Tibial artery (tissue), 4 donors: ENCODE measurements around the gene RAPGEF6.
"Not testable (repeated sequence)": the region's sequence is repeated elsewhere in the genome, so short reads cannot be mapped to it uniquely, and the experiment has no call there.

Experiments
- DNase-seq, 2 donors: peaks; one replicate each; pipeline ENCODE4 v3.0.0-alpha.2; 2019
- H3K27ac ChIP-seq, 2 donors: fragments of 200-600 bp; sonication (generic) in 1 of 2; 1 replicate in 1 of 2; 2 replicates in 1 of 2; pipeline ENCODE4 v1.5.1; 2018 to 2019; ENCODE audit warnings: mild to moderate bottlenecking in 1 of 2
- H3K27me3 ChIP-seq, 2 donors: fragments of 200-600 bp; sonication (generic) in 1 of 2; one replicate each; pipeline versions ENCODE4 v1.5.1 to v1.6.0; 2016 to 2019
- H3K36me3 ChIP-seq, 3 donors: fragments of 200-600 bp; sonication (generic) in 2 of 3; one replicate each; pipeline ENCODE4 v1.5.1; 2016 to 2019; ENCODE audit warnings: mild to moderate bottlenecking in 2 of 3
- H3K4me1 ChIP-seq, 4 donors: fragments of 200-600 bp; sonication (generic) in 2 of 4; 1 replicate in 3 of 4; 2 replicates in 1 of 4; pipeline ENCODE4 v1.5.1; 2016 to 2019
- H3K4me3 ChIP-seq, 2 donors: fragments of 200-600 bp; sonication (generic) in 1 of 2; 1 replicate in 1 of 2; 2 replicates in 1 of 2; pipeline ENCODE4 v1.5.1; 2018 to 2019; ENCODE audit warnings: mild to moderate bottlenecking in 2 of 2
- H3K9me3 ChIP-seq, 3 donors: fragments of 200-600 bp; sonication (generic) in 1 of 3; one replicate each; pipeline ENCODE4 v1.5.1; 2016 to 2019
- intact Hi-C: fragments of 100-400 bp; cut with DNase I; formaldehyde crosslinking; loops from one replicate; pipeline ENCODE4 v1.15.0; 2023; ENCODE audit warnings: low total_unique reads
- TF ChIP-seq, protein P1 (sequence below), 2 experiments: fragments of 200-600 bp in 1 of 2; fragments of 450-650 bp in 1 of 2; IDR thresholded peaks; one replicate each; pipeline ENCODE4 v1.5.1; 2017 to 2019; ENCODE audit warnings: antibody characterized with exemption in 2 of 2, mild to moderate bottlenecking in 1 of 2, moderate library complexity in 1 of 2

Gene RAPGEF6

DNA sequence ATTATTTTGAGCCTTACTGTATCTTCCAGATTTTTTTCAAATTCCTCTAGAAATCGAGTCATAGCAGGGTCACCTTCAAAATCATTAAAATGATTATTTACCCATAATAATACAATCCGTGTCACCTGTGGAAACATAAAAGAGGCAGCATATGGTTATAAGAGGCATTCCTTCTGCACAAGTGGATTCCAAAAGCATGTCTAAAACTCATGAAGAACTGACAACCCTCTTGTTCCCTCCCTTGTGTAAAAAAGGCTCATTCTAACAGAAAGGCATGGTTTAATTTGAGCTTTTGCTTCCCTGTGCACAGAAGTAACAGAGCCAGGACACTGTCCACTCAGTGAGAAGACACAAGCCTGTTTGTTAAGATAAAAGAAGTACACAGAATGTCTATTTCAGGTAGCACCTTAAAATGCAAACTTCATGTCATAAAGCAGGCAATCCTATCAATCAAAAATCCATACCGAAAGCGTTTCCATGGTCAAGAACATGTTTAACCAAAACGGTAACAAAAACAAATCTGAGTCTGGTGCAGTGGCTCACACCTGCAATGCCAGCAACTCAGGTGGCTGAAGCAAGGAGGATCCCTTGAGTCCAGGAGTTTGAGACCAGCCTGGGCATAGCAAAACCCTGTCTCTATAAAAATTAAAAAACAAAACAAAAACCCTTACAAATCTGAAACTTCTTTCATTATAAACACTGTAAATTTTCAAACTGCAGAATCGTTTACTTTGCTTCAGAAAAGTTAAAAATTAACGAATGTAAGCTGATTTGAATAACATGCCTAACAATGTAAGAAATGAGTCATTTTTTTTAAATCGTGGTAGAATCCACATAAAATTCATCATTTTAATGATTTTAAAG is 139.3 kb downstream of the RAPGEF6 start:
- intact Hi-C loops = no loop called here
- no peak for DNase-seq
- H3K36me3 ChIP-seq = peaks cover 13 to 41% (median 19%) of the 10 kb centered on the region in 3 donors

DNA sequence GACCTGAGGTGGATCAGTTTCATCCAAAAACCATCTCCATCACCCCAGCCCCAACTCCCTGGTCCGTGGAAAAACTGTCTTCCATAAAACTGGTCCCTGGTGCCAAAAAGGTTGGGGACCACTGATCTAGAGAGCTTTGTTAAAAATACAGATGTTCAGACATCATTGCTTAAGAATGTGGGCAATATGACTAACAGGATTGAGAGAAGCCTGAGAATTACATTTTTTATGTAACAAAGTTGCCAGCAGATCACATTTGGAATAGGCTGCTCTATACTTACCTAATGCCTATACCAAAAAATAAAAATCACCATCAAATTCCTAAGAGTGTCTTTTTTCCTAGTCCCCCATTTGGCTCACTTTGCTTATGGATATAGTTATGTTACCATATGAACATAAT is 143.3 kb downstream of the RAPGEF6 start:
- Histone ChIP-seq H3K9me3 (no peaks in the 10 kb centered on the region), H3K4me1 (peaks cover 0 to 13% (median 0%) of the 10 kb centered on the region in 4 donors), H3K27ac (no peak overlapping the region), H3K4me3 (no peak overlapping the region), H3K27me3 (no peaks in the 10 kb centered on the region), H3K36me3 (peaks cover 12 to 45% (median 14%) of the 10 kb centered on the region in 3 donors)
- intact Hi-C loops = no loop called here
- TF ChIP-seq, protein P1, sequence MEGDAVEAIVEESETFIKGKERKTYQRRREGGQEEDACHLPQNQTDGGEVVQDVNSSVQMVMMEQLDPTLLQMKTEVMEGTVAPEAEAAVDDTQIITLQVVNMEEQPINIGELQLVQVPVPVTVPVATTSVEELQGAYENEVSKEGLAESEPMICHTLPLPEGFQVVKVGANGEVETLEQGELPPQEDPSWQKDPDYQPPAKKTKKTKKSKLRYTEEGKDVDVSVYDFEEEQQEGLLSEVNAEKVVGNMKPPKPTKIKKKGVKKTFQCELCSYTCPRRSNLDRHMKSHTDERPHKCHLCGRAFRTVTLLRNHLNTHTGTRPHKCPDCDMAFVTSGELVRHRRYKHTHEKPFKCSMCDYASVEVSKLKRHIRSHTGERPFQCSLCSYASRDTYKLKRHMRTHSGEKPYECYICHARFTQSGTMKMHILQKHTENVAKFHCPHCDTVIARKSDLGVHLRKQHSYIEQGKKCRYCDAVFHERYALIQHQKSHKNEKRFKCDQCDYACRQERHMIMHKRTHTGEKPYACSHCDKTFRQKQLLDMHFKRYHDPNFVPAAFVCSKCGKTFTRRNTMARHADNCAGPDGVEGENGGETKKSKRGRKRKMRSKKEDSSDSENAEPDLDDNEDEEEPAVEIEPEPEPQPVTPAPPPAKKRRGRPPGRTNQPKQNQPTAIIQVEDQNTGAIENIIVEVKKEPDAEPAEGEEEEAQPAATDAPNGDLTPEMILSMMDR (IDR thresholded peaks at IDR 0.05) = no peak
- no peak for DNase-seq

More for the DNA sequence above, 139.3 kb downstream of the RAPGEF6 start:
- Histone ChIP-seq H3K4me1 (peaks cover 0 to 13% (median 0%) of the 10 kb centered on the region in 4 donors), H3K4me3 (no peak overlapping the region), H3K9me3 (no peaks in the 10 kb centered on the region), H3K27me3 (no peaks in the 10 kb centered on the region), H3K27ac (no peak overlapping the region)
- TF ChIP-seq, protein P1 (IDR thresholded peaks at IDR 0.05) = no peak

DNA sequence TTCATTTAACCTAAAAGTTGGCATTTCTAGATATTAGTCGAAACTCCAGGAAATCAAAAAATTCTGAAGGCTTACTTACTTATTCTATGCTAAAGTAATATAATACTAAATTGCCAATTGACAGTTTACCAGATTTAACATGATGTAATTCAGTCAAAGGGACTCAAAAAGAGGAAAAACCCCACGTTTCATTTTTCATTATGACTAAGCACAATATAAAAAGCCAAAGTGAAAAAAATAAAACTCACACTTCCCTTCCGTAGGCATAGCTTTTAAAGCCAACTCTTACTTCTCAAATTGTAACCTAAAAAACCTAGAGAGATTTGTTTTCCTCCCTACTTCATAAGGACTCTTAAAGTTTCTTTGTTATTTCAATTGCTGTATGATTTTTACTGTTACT is 146.6 kb downstream of the RAPGEF6 start:
- no peaks in the 10 kb centered on the region for H3K27me3 ChIP-seq
- intact Hi-C loops = no loop called here
- no peak for DNase-seq
- no peak overlapping the region for H3K27ac ChIP-seq
- TF ChIP-seq, protein P1 (IDR thresholded peaks at IDR 0.05) = no peak
- H3K4me3 ChIP-seq = no peak overlapping the region
- peaks cover 5 to 25% (median 10%) of the 10 kb centered on the region in 3 donors for H3K36me3 ChIP-seq
- no peaks in the 10 kb centered on the region for H3K9me3 ChIP-seq
- peaks cover 0 to 18% (median 0%) of the 10 kb centered on the region in 4 donors for H3K4me1 ChIP-seq

DNA sequence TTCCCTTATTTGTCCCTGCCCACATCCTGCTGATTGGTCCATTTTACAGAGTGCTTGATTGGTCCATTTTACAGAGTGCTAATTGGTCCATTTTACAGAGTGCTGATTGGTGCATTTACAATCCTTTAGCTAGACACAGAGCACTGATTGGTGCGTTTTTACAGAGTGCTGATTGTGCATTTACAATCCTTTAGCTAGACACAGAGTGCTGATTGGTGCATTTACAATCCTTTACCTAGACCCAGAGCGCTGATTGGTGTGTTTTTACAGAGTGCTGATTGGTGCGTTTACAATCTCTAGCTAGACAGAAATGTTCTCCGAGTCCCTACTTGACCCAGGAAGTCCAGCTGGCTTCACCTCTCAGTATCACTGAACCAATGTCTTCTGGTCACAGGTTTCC is 147.7 kb downstream of the RAPGEF6 start:
- H3K4me3 ChIP-seq, H3K27ac ChIP-seq, intact Hi-C loops, DNase-seq, H3K27me3 ChIP-seq, H3K9me3 ChIP-seq: not testable (repeated sequence)
- H3K36me3 ChIP-seq = peaks cover 5 to 25% (median 10%) of the 10 kb centered on the region in 3 donors
- peaks cover 0 to 15% (median 0%) of the 10 kb centered on the region in 4 donors for H3K4me1 ChIP-seq

DNA sequence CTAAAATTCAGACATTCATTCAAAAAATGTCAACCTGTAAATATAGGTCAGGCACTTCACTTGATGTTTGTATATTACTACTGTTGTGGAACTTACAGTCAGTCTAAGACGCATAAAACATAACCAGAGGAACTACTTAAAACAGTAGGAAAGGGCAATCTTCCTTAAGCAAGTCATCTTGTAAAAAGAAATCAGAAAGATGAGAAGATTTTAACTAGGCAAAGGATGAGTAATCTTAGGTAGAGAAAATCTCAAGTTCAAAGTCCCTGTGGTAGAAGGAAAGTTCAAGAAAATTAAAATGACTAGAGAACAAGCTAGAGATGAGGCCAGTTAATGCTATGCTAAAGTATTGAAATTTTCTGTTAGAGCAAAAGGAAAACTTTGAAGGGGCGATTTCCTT is 152.4 kb downstream of the RAPGEF6 start:
- intact Hi-C loops = no loop called here
- TF ChIP-seq, protein P1 (IDR thresholded peaks at IDR 0.05) = no peak
- Histone ChIP-seq H3K36me3 (peaks cover 4 to 24% (median 9%) of the 10 kb centered on the region in 3 donors), H3K4me1 (peaks cover 0 to 5% (median 0%) of the 10 kb centered on the region in 4 donors), H3K27me3 (no peaks in the 10 kb centered on the region), H3K4me3 (no peak overlapping the region), H3K9me3 (no peaks in the 10 kb centered on the region), H3K27ac (no peak overlapping the region)
- DNase-seq = no peak

DNA sequence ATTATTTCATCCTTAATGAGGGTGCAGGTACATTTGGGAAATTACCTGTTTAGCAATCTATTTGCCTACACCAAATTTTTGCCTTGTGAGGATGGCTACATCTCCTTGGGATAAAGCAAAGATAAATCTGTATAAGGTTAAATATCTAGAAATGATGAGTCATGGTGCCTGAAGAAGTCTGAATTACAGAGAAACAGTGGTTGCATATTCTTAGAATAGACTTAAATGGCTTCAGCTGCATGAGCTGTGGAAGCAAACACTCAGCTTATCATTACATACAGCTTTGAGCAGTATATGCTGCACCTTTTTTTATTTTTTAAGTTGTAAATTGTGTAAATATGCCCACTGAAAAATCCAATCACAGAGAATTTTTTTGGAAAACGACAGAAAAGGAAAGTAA is 153.5 kb downstream of the RAPGEF6 start:
- TF ChIP-seq, protein P1 (IDR thresholded peaks at IDR 0.05) = no peak
- H3K9me3 ChIP-seq = no peaks in the 10 kb centered on the region
- no peak overlapping the region for H3K4me3 ChIP-seq
- no peak overlapping the region for H3K27ac ChIP-seq
- H3K36me3 ChIP-seq = peaks cover 0 to 13% (median 0%) of the 10 kb centered on the region in 3 donors
- no peaks in the 10 kb centered on the region for H3K27me3 ChIP-seq
- H3K4me1 ChIP-seq = peaks cover 0 to 6% (median 0%) of the 10 kb centered on the region in 4 donors
- intact Hi-C loops = no loop called here
- DNase-seq = no peak
